T-helper 17 cell (primary cell): Measurements from ENCODE around the gene EMCN. TPM values are rescaled to one million over a fixed set of nuclear protein-coding genes. Genes with fewer than 3 reads are reported as not detected.
"Not testable (repeated sequence)": the region's sequence is repeated elsewhere in the genome, so short reads cannot be mapped to it uniquely, and the experiment has no call there.

Experiments
- ATAC-seq: fragments of 150-1000 bp; cut with Tn5 transposase; 2 replicates; pipeline ENCODE4 v1.10.0; 2021; ENCODE audit warnings: mild to moderate bottlenecking, moderate library complexity
- DNase-seq, 3 donors: peaks; one replicate each; pipeline versions ENCODE4 v3.0.0 to v3.0.0-alpha.2; 2020 to 2021
- H3K9me3 ChIP-seq: one replicate; pipeline ENCODE4 v1.7.0; 2013; ENCODE audit warnings: low read length, mild to moderate bottlenecking; ENCODE audit not compliant: control insufficient read depth, poor library complexity, severe bottlenecking
- H3K27ac Mint-ChIP-seq: one replicate; pipeline ENCODE4 v1.8.0; 2022; ENCODE audit warnings: mild to moderate bottlenecking, moderate library complexity, mixed read lengths
- H3K27me3 Mint-ChIP-seq: one replicate; pipeline ENCODE4 v1.8.0; 2022; ENCODE audit warnings: mixed read lengths
- H3K36me3 Mint-ChIP-seq: one replicate; pipeline ENCODE4 v1.8.0; 2022; ENCODE audit warnings: low read depth, mixed read lengths
- H3K4me1 Mint-ChIP-seq: one replicate; pipeline ENCODE4 v1.8.0; 2022; ENCODE audit warnings: mild to moderate bottlenecking, mixed read lengths
- H3K4me3 Mint-ChIP-seq: one replicate; pipeline ENCODE4 v1.8.0; 2022; ENCODE audit warnings: mild to moderate bottlenecking, moderate library complexity, mixed read lengths
- total RNA-seq, 4 donors: library from RNA in 2 of 4; stranded (reverse) in 2 of 4; gene quantifications; one replicate each; pipeline ENCODE4 v1.2.3 and lab custom pipeline; 2022 to 2026

Gene EMCN
- total RNA-seq, 2 donors from 2014 or later = not detected

- DNase-seq (no peak), ATAC-seq (no peak)
- H3K36me3 Mint-ChIP-seq = no peaks in the 10 kb centered on the region
- no peak overlapping the region for H3K27ac Mint-ChIP-seq
- peaks cover 6% of the 10 kb centered on the region for H3K27me3 Mint-ChIP-seq
- no peaks in the 10 kb centered on the region for H3K9me3 ChIP-seq
- H3K4me1 Mint-ChIP-seq = no peaks in the 10 kb centered on the region
- H3K4me3 Mint-ChIP-seq = no peak overlapping the region
Observed at GRCh38 chr4:100357542-100357941, 160.3 kb downstream of the EMCN start.

DNA sequence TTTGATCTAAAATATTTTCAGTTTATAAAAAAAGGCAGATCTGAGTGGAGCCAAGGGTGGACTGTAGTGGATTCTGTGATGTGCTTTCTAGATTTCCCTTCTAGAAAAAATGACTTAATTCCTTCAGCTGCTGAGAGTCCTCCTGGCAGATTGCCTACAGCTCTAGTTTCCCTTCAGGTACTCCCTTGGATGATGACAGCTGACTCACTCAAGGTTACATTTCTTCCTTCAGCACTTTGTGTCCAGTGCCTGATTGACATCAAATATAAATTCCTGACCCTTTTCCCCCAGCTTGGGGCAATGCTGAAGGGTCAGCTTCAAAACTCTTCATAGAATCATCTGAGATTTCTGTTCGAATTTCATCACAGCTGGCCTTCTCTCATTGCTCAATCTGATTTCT lies 161.7 kb downstream of the EMCN start:
- DNase-seq (no peak), ATAC-seq (no peak)
- H3K4me3 Mint-ChIP-seq = no peak overlapping the region
- H3K27ac Mint-ChIP-seq = no peak overlapping the region
- peaks cover 6% of the 10 kb centered on the region for H3K27me3 Mint-ChIP-seq
- H3K36me3 Mint-ChIP-seq = no peaks in the 10 kb centered on the region
- no peaks in the 10 kb centered on the region for H3K4me1 Mint-ChIP-seq
- H3K9me3 ChIP-seq = no peaks in the 10 kb centered on the region

DNA sequence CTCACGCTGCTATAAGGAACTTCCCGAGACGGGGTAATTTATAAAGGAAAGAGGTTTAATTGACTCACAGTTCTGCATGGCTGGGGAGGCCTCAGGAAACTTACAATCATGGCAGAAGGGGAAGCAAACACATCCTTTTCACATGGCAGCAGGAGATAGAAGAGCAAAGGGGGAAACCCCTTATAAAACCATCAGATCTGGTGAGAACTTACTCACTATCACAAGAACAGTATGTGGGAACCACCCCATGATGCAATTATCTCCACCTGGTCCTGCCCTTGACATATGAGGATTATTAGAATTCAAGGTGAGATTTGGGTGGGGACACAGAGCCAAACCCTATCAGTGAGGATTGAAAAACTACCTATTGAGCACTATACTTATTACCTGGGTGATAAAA lies 165.5 kb downstream of the EMCN start:
- ATAC-seq, H3K4me1 Mint-ChIP-seq, DNase-seq, H3K4me3 Mint-ChIP-seq, H3K27me3 Mint-ChIP-seq, H3K27ac Mint-ChIP-seq, H3K9me3 ChIP-seq, H3K36me3 Mint-ChIP-seq: not testable (repeated sequence)

DNA sequence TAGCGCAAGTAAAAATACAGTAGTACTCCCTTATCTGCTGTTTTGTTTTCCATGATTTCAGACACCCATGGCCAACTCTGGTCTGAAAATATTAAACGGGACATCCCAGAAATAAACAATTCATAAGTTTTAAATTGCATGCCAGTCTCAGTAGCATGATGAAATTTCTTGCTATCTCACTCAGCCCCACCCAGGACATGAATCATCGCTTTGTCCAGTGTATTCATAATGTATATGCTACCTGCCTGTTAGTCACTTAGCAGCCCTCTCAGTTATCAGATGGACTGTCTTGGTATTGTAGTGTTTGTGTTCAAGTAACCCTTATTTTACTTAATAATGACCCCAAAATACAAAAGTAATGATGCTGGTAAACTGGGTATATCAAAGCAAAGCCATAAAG lies 169.3 kb downstream of the EMCN start:
- no peak for DNase-seq
- no peak for ATAC-seq
- no peak overlapping the region for H3K27ac Mint-ChIP-seq
- no peaks in the 10 kb centered on the region for H3K27me3 Mint-ChIP-seq
- H3K9me3 ChIP-seq = no peaks in the 10 kb centered on the region
- H3K4me1 Mint-ChIP-seq = no peaks in the 10 kb centered on the region
- H3K4me3 Mint-ChIP-seq = no peak overlapping the region
- H3K36me3 Mint-ChIP-seq = no peaks in the 10 kb centered on the region

DNA sequence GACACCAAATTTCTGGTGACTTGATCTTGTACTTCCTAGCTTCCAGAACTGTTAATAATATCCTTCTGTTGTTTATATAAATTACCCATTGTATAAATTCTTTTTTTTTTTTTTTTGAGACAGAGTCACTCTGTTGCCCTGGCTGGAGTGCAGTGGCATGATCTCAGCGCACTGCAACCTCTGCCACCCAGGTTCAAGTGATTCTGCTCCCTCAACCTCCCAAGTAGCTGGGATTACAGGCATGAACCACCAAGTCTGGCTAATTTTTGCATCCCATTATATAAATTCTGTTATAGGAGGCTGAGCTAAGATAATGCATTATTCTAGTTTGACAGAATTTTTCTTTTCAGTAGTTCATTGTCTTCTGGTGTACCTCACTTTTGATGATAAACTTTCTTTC lies 170.6 kb downstream of the EMCN start:
- no peaks in the 10 kb centered on the region for H3K4me1 Mint-ChIP-seq
- no peaks in the 10 kb centered on the region for H3K9me3 ChIP-seq
- no peak overlapping the region for H3K27ac Mint-ChIP-seq
- no peak for ATAC-seq
- H3K27me3 Mint-ChIP-seq = no peaks in the 10 kb centered on the region
- H3K4me3 Mint-ChIP-seq = no peak overlapping the region
- DNase-seq = no peak
- H3K36me3 Mint-ChIP-seq = no peaks in the 10 kb centered on the region

GRCh38 chr4:100345585-100345984 lies 172.2 kb downstream of the EMCN start:
- ATAC-seq = no peak
- Mint-ChIP-seq H3K27me3 (no peaks in the 10 kb centered on the region), H3K27ac (no peak overlapping the region), H3K4me1 (no peaks in the 10 kb centered on the region), H3K4me3 (no peak overlapping the region), H3K36me3 (no peaks in the 10 kb centered on the region)
- no peaks in the 10 kb centered on the region for H3K9me3 ChIP-seq
- DNase-seq = no peak
